ENCODE data around the gene PGAM1.

PGAM1 gene

GRCh38 chr10:97383159-97383558 lies 42.8 kb upstream of the PGAM1 start:
- H3K36me3 ChIP-seq, result peaks cover 5% of the 10 kb centered on the region
- TF ChIP-seq CTCF (IDR thresholded peaks at IDR 0.05; ENCODE audit: low read depth, low read length), result no peak
- H3K9me3 ChIP-seq (ENCODE audit: severe bottlenecking), result no peaks in the 10 kb centered on the region
- H3K27me3 ChIP-seq (ENCODE audit: insufficient read depth, low read depth, severe bottlenecking), result no peaks in the 10 kb centered on the region
- H3K27ac ChIP-seq, result no peak overlapping the region
- no peak for DNase-seq
- no peak overlapping the region for H3K4me3 ChIP-seq (ENCODE audit: low read depth, low read length)

- no peak overlapping the region for H3K27ac ChIP-seq
- no peak overlapping the region for H3K4me3 ChIP-seq (ENCODE audit: low read depth, low read length)
- H3K9me3 ChIP-seq (ENCODE audit: severe bottlenecking), result no peaks in the 10 kb centered on the region
- TF ChIP-seq CTCF (IDR thresholded peaks at IDR 0.05; ENCODE audit: low read depth, low read length), result no peak
- H3K36me3 ChIP-seq, result peaks cover 9% of the 10 kb centered on the region
- no peak for DNase-seq
- H3K27me3 ChIP-seq (ENCODE audit: insufficient read depth, low read depth, severe bottlenecking), result no peaks in the 10 kb centered on the region
These were observed 41.8 kb upstream of the PGAM1 start for GRCh38 chr10:97384156-97384555.

GRCh38 chr10:97384641-97385040 lies 41.4 kb upstream of the PGAM1 start:
- H3K27me3 ChIP-seq (ENCODE audit: insufficient read depth, low read depth, severe bottlenecking), result no peaks in the 10 kb centered on the region
- no peak overlapping the region for H3K4me3 ChIP-seq (ENCODE audit: low read depth, low read length)
- no peak overlapping the region for H3K27ac ChIP-seq
- no peak for DNase-seq
- TF ChIP-seq CTCF (IDR thresholded peaks at IDR 0.05; ENCODE audit: low read depth, low read length), result no peak
- H3K36me3 ChIP-seq, result peaks cover 14% of the 10 kb centered on the region
- no peaks in the 10 kb centered on the region for H3K9me3 ChIP-seq (ENCODE audit: severe bottlenecking)

GRCh38 chr10:97385565-97385964 lies 40.4 kb upstream of the PGAM1 start:
- peaks cover 24% of the 10 kb centered on the region for H3K36me3 ChIP-seq
- TF ChIP-seq CTCF (IDR thresholded peaks at IDR 0.05; ENCODE audit: low read depth, low read length), result no peak
- no peak overlapping the region for H3K4me3 ChIP-seq (ENCODE audit: low read depth, low read length)
- DNase-seq, result no peak
- no peaks in the 10 kb centered on the region for H3K27me3 ChIP-seq (ENCODE audit: insufficient read depth, low read depth, severe bottlenecking)
- H3K9me3 ChIP-seq (ENCODE audit: severe bottlenecking), result no peaks in the 10 kb centered on the region
- H3K27ac ChIP-seq, result no peak overlapping the region

GRCh38 chr10:97388152-97388551 lies 37.8 kb upstream of the PGAM1 start:
- no peak for TF ChIP-seq CTCF (IDR thresholded peaks at IDR 0.05; ENCODE audit: low read depth, low read length)
- Histone ChIP-seq H3K27ac (no peak overlapping the region), H3K4me3 (ENCODE audit: low read depth, low read length) (no peak overlapping the region), H3K9me3 (ENCODE audit: severe bottlenecking) (no peaks in the 10 kb centered on the region), H3K36me3 (peaks cover 31% of the 10 kb centered on the region), H3K27me3 (ENCODE audit: insufficient read depth, low read depth, severe bottlenecking) (no peaks in the 10 kb centered on the region)
- DNase-seq, result no peak

- Histone ChIP-seq H3K36me3 (peaks cover 40% of the 10 kb centered on the region), H3K27ac (no peak overlapping the region), H3K9me3 (ENCODE audit: severe bottlenecking) (no peaks in the 10 kb centered on the region), H3K27me3 (ENCODE audit: insufficient read depth, low read depth, severe bottlenecking) (no peaks in the 10 kb centered on the region), H3K4me3 (ENCODE audit: low read depth, low read length) (no peak overlapping the region)
- TF ChIP-seq CTCF (IDR thresholded peaks at IDR 0.05; ENCODE audit: low read depth, low read length), result no peak
- no peak for DNase-seq
These were observed 35.9 kb upstream of the PGAM1 start for GRCh38 chr10:97390091-97390490.

Measured in WERI-Rb-1 (cell line).